ENCODE data around the gene RANBP9. TPM values are rescaled to one million over a fixed set of nuclear protein-coding genes. Genes with fewer than 3 reads are reported as not detected.

Gene RANBP9
- total RNA-seq, 2 donors from 2014 or later: 51.6 to 53.8 TPM

GRCh38 chr6:13711324-13711732 is 307 bp downstream of the RANBP9 start:
- H3K4me1 ChIP-seq (ENCODE audit: control insufficient read depth in 1 of 2, low read depth in 2 of 2): peaks cover 11 to 23% of the 10 kb centered on the region in 2 donors
- H3K27me3 ChIP-seq (replicated peaks; ENCODE audit: insufficient read depth): no peaks in the 10 kb centered on the region
- no peaks in the 10 kb centered on the region for H3K36me3 ChIP-seq
- H3K27ac ChIP-seq: peak overlapping the region; percentile 92 to 98
- peak overlapping the region; percentile 98 for H3K4me3 ChIP-seq
- DNase-seq (ENCODE audit: low spot score) (no peak), ATAC-seq (ENCODE audit: insufficient number of reproducible peaks, low FRiP score, low read depth) (peak; percentile 22)
- no peaks in the 10 kb centered on the region for H3K9me3 ChIP-seq
- TF ChIP-seq CTCF (IDR thresholded peaks at IDR 0.05): no peak

DNA sequence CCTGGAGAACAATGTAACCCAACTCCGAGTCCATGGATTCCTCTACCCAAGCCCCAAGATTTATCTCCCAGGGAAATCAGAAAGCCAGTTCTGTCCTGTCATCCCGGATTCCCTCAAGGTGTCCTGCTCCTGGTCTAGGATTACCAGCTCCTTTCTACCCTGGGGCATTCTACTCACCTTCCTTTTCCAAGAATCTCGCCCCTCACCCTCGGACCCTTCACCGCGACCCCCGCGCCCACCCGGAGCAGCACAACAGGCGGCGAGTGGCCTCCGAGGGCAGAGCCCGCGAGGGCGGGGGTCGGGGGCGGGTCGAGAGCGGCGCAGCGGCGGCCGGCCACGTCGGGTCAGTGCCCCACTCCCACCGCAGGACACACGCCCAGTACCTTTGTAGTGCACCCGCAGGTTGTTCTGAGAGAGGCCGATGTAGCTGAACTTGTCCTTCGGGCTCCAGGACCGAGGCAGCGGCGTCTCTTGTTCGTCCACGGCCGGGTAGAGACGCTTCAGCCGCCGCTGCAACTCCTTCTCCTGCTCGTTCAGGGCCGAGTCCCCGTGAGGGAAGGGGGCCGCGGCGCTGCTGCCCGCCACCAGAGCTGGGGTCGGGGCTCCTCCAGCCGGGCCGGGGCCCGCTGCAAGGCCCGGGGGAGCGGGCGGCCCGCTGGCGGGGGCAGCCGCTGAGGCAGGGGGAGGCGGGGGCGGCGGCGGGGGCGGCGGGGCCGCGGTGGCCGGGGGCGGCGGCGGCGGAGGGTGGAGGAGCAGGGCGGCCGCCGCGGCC is 897 bp downstream of the RANBP9 start:
- H3K4me3 ChIP-seq: peak overlapping the region; percentile 98
- no peaks in the 10 kb centered on the region for H3K27me3 ChIP-seq (replicated peaks; ENCODE audit: insufficient read depth)
- peak overlapping the region; percentile 90 to 98 for H3K27ac ChIP-seq
- no peak for DNase-seq (ENCODE audit: low spot score)
- peaks cover 11 to 23% of the 10 kb centered on the region in 2 donors for H3K4me1 ChIP-seq (ENCODE audit: control insufficient read depth in 1 of 2, low read depth in 2 of 2)
- no peaks in the 10 kb centered on the region for H3K36me3 ChIP-seq
- TF ChIP-seq CTCF (IDR thresholded peaks at IDR 0.05): no peak
- no peaks in the 10 kb centered on the region for H3K9me3 ChIP-seq
- no peak for ATAC-seq (ENCODE audit: insufficient number of reproducible peaks, low FRiP score, low read depth)

DNA sequence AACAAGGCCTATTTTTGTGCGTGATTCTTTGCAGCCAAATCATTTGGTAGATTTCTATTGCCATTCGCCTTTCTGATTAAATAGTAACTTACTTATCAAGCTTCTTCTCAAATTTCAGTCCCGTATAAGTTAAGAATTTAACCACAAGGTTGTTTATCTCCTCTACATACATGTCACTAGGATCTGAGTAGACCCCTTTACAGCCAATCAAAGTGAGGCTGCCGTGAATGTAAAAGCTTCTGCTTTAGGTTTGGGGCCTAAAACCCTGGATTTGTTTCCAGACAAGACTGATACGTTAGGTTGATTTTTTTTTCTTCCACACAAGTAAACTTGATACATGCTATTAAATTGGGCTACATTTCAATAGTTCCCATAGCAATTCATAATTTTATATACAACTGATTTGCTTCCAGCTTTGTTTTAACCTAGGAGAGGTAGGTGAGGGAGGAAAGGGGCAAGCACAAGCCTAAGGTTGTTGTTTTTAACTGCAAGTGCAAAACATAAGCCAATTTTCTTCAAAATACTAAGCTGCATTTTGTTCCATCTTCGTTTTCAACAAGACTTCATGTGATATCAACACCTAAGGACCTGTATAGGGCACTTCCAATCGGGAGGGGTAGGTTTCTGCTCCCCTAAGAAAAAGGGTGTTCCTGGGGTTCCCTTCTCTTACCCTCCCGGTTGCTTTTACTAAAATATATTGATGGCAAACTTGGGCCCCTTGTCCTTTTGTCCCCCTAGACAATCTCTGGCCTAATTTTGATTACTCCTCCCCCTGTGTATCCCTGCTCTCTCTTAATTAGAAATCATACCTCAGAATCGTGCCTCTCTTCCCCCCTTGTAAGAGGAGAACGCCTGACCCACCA is 1.7 kb downstream of the RANBP9 start:
- peaks cover 11 to 23% of the 10 kb centered on the region in 2 donors for H3K4me1 ChIP-seq (ENCODE audit: control insufficient read depth in 1 of 2, low read depth in 2 of 2)
- peak overlapping the region; percentile 98 for H3K4me3 ChIP-seq
- H3K9me3 ChIP-seq: no peaks in the 10 kb centered on the region
- ATAC-seq (ENCODE audit: insufficient number of reproducible peaks, low FRiP score, low read depth) (no peak), DNase-seq (ENCODE audit: low spot score) (no peak)
- peak overlapping the region; percentile 90 to 98 for H3K27ac ChIP-seq
- TF ChIP-seq CTCF (IDR thresholded peaks at IDR 0.05): no peak
- no peaks in the 10 kb centered on the region for H3K27me3 ChIP-seq (replicated peaks; ENCODE audit: insufficient read depth)
- no peaks in the 10 kb centered on the region for H3K36me3 ChIP-seq

DNA sequence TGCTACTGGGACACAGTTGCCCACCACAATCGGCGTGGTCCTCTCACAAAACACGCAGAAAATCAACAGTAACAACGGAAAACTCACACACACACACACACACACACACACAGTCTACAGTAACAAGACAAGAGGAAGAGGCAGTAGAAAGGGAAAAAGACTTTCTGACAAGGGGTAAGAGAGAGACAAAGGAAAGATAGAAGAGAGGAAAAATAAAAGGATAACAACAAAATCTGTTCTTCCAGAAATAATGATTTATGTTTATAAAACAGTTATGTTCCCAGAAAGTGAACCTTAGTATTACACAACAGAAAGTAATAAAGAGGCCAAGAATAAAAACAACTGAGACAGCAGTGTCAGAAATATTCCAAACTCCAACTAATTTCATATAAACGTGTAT is 2.9 kb downstream of the RANBP9 start:
- Histone ChIP-seq H3K4me1 (ENCODE audit: control insufficient read depth in 1 of 2, low read depth in 2 of 2) (peaks cover 21 to 32% of the 10 kb centered on the region in 2 donors), H3K9me3 (no peaks in the 10 kb centered on the region), H3K4me3 (peak overlapping the region; percentile 98), H3K27ac (peak overlapping the region; percentile 47 to 98), H3K36me3 (no peaks in the 10 kb centered on the region), H3K27me3 (replicated peaks; ENCODE audit: insufficient read depth) (no peaks in the 10 kb centered on the region)
- no peak for DNase-seq (ENCODE audit: low spot score)
- ATAC-seq (ENCODE audit: insufficient number of reproducible peaks, low FRiP score, low read depth): no peak
- TF ChIP-seq CTCF (IDR thresholded peaks at IDR 0.05): no peak

- no peak overlapping the region for H3K27ac ChIP-seq
- TF ChIP-seq CTCF (IDR thresholded peaks at IDR 0.05): no peak
- H3K27me3 ChIP-seq (replicated peaks; ENCODE audit: insufficient read depth): no peaks in the 10 kb centered on the region
- DNase-seq (ENCODE audit: low spot score): no peak
- no peaks in the 10 kb centered on the region for H3K9me3 ChIP-seq
- no peaks in the 10 kb centered on the region for H3K36me3 ChIP-seq
- ATAC-seq (ENCODE audit: insufficient number of reproducible peaks, low FRiP score, low read depth): no peak
- H3K4me3 ChIP-seq: no peak overlapping the region
- H3K4me1 ChIP-seq (ENCODE audit: control insufficient read depth in 1 of 2, low read depth in 2 of 2): peaks cover 29 to 31% of the 10 kb centered on the region in 2 donors
Observed at GRCh38 chr6:13703496-13703895, 8.1 kb downstream of the RANBP9 start.
